Kidney (tissue), 14 donors: ENCODE results near the gene RNF11. TPM values are rescaled to one million over a fixed set of nuclear protein-coding genes. Genes with fewer than 3 reads are reported as not detected.

ENCODE experiments used
- DNase-seq, 5 donors: peaks; one replicate each; pipeline ENCODE4 v3.0.0-alpha.2; 2013 to 2020
- FAIRE-seq: peaks from 2 replicates; lab custom pipeline; 2012; peaks lifted over from hg19 to GRCh38; lab: Jason Lieb, UNC
- H3K27ac ChIP-seq, 2 donors: one replicate each; pipeline ENCODE4 v1.7.0; 2013; ENCODE audit warnings: low read depth in 2 of 2, low read length in 2 of 2, inconsistent platforms in 1 of 2
- H3K27me3 ChIP-seq: one replicate; pipeline ENCODE4 v1.7.1; 2013; ENCODE audit warnings: low read length, inconsistent platforms; ENCODE audit not compliant: control insufficient read depth, insufficient read depth
- H3K36me3 ChIP-seq, 3 donors: one replicate each; pipeline versions ENCODE4 v1.7.0 to v1.7.1; 2013; ENCODE audit warnings: low read length in 3 of 3, control low read depth in 1 of 3, inconsistent platforms in 1 of 3; ENCODE audit not compliant: insufficient read depth in 3 of 3, control insufficient read depth in 2 of 3
- H3K4me1 ChIP-seq, 3 donors: one replicate each; pipeline versions ENCODE4 v1.7.0 to v1.7.1; 2013; ENCODE audit warnings: low read length in 3 of 3, inconsistent platforms in 1 of 3, low read depth in 1 of 3; ENCODE audit not compliant: control insufficient read depth in 2 of 3, insufficient read depth in 2 of 3
- H3K4me3 ChIP-seq, 3 donors: one replicate each; pipeline versions ENCODE4 v1.7.0 to v1.8.1; 2013; ENCODE audit warnings: low read length in 3 of 3, control low read depth in 1 of 3, inconsistent platforms in 1 of 3
- H3K9ac ChIP-seq, 3 donors: one replicate each; pipeline versions ENCODE4 v1.7.0 to v1.7.1; 2013; ENCODE audit warnings: low read length in 3 of 3, control low read depth in 1 of 3, inconsistent platforms in 1 of 3
- H3K9me3 ChIP-seq, 3 donors: one replicate each; pipeline versions ENCODE4 v1.7.0 to v1.7.1; 2013; ENCODE audit warnings: low read length in 3 of 3, control low read depth in 1 of 3, inconsistent platforms in 1 of 3; ENCODE audit not compliant: control insufficient read depth in 2 of 3, insufficient read depth in 1 of 3
- intact Hi-C: fragments of 100-400 bp; cut with DNase I; formaldehyde crosslinking; loops from one replicate; pipeline ENCODE4 v1.11.1; 2022
- polyA plus RNA-seq: library from polyadenylated mRNA; stranded (reverse); fragments of 350-450 nt; fragmentation: Illumina TruSeq; extraction: RNeasy Lipid Tissue Mini Kit (QIAGEN cat#74804); gene quantifications from one replicate; pipeline ENCODE4 v1.2.3, GENCODE V29; 2014; ENCODE audit warnings: low read depth, low replicate concordance; ENCODE audit not compliant: insufficient read depth
- total RNA-seq: library from RNA; stranded (reverse); fragmentation: NEBNext Ultra II Directional; extraction: Animal tissue kit (Norgen Biotek cat#: 25700); gene quantifications from one replicate; pipeline ENCODE4 v1.2.1, GENCODE V29; 2021
- TF ChIP-seq, protein P1 (sequence below): IDR thresholded peaks from 3 replicates; pipeline ENCODE4 v1.5.1; 2012; ENCODE audit warnings: mild to moderate bottlenecking, moderate library complexity, borderline replicate concordance; ENCODE audit not compliant: insufficient read depth; ENCODE audit errors: extremely low read depth
- donor health status: control.
- donor health status: control.
- donor health status: control.
- donor health status: control.
- donor health status: control.
- donor health status: DM: yes; HTN: yes; CAD: no.
- donor health status: Normal renal cell carcinoma (clear cell type).

The RNF11 gene
- total and polyA plus RNA-seq, 2 donors from 2014 or later: 62.5 to 105 TPM

DNA sequence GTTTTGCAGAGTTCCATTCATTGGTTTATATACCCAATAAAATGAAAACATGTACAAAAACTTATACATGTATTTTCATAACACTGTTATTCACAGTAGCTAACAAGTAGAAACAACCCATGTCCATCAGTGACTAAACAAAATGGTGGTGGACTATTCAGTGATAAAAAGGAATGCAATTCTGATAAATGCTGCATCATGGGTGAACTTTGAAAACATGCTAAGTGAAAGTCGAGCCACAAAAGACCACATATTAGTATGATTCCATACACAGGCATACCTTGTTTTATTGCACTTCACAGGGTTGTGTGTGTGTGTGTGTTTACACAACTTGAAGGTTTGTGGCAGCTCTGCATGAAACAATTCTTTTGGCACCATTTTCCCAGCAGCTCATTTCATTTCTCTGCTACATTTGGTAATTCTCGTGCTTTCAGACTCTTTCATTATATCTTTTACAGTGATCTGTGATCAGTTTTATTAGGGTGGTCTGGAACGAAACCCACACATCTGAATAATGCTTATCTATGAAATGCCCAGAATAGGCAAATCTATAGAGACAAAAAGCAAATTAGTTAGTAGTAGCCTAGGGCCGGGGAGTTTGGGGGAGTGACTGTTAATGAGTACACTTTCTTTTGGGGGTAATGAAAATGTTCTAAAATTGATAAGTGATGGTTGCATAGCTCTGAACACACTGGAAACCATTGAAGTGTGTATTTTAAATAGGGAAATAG lies 27.2 kb downstream of the RNF11 start:
- FAIRE-seq (no peak), DNase-seq (no peak)
- H3K9me3 ChIP-seq: no peaks in the 10 kb centered on the region
- H3K9ac ChIP-seq: no peak overlapping the region
- H3K36me3 ChIP-seq: no peaks in the 10 kb centered on the region
- H3K4me1 ChIP-seq: peaks cover 0 to 19% (median 10%) of the 10 kb centered on the region in 3 donors
- TF ChIP-seq, protein P1, sequence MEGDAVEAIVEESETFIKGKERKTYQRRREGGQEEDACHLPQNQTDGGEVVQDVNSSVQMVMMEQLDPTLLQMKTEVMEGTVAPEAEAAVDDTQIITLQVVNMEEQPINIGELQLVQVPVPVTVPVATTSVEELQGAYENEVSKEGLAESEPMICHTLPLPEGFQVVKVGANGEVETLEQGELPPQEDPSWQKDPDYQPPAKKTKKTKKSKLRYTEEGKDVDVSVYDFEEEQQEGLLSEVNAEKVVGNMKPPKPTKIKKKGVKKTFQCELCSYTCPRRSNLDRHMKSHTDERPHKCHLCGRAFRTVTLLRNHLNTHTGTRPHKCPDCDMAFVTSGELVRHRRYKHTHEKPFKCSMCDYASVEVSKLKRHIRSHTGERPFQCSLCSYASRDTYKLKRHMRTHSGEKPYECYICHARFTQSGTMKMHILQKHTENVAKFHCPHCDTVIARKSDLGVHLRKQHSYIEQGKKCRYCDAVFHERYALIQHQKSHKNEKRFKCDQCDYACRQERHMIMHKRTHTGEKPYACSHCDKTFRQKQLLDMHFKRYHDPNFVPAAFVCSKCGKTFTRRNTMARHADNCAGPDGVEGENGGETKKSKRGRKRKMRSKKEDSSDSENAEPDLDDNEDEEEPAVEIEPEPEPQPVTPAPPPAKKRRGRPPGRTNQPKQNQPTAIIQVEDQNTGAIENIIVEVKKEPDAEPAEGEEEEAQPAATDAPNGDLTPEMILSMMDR: no peak
- H3K4me3 ChIP-seq: no peak overlapping the region
- no peaks in the 10 kb centered on the region for H3K27me3 ChIP-seq
- intact Hi-C loops: no loop called here
- H3K27ac ChIP-seq: no peak overlapping the region

DNA sequence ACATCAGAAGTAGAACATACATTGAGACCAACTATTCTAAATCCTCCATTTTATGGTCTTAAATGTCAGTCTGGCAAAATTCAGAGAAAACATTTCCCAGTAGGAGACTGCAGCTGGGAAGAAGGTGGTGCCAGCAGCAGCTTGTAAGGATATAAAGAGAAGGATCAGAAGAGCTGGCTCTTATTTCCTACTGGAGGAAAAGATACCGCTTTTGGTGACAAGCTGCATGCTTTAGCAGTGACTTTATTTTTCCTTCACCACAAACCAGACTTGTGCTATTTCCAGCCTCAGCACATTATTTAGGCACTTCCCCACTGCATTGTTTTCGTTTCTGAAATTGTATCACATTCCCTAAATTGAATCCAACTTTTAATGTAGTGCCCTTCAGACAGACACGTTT lies 28.4 kb downstream of the RNF11 start:
- H3K27ac ChIP-seq: no peak overlapping the region
- H3K9me3 ChIP-seq: no peaks in the 10 kb centered on the region
- peaks cover 0 to 8% (median 3%) of the 10 kb centered on the region in 3 donors for H3K4me1 ChIP-seq
- no peaks in the 10 kb centered on the region for H3K36me3 ChIP-seq
- intact Hi-C loops: no loop called here
- no peak overlapping the region for H3K4me3 ChIP-seq
- TF ChIP-seq, protein P1: no peak
- no peaks in the 10 kb centered on the region for H3K27me3 ChIP-seq
- DNase-seq (peak in 2 of 5 donors; percentile 5 to 12), FAIRE-seq (no peak)
- H3K9ac ChIP-seq: no peak overlapping the region

DNA sequence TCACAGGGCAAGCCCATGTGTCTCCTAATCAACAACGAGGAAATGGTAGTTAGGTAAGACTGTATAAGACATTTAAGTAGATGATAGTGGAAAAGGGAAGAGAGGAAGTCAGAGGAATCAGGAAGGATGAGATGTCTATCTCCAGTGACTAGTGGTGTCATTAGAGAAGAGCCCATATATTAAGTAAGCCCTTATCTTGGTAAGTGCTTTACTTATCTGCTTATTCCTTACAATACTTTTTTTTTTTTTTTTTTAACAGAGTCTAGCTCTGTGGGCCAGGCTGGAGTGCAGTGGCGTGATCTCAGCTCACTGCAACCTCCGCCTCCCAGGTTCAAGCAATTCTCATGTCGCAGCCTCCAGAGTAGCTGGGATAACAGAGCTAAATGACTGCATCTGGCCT lies 29.5 kb downstream of the RNF11 start:
- Histone ChIP-seq H3K9ac (no peak overlapping the region), H3K9me3 (no peaks in the 10 kb centered on the region), H3K4me3 (no peak overlapping the region), H3K36me3 (no peaks in the 10 kb centered on the region), H3K4me1 (peaks cover 0 to 3% (median 0%) of the 10 kb centered on the region in 3 donors), H3K27ac (no peak overlapping the region), H3K27me3 (no peaks in the 10 kb centered on the region)
- DNase-seq (no peak), FAIRE-seq (no peak)
- intact Hi-C loops: no loop called here
- TF ChIP-seq, protein P1: no peak

DNA sequence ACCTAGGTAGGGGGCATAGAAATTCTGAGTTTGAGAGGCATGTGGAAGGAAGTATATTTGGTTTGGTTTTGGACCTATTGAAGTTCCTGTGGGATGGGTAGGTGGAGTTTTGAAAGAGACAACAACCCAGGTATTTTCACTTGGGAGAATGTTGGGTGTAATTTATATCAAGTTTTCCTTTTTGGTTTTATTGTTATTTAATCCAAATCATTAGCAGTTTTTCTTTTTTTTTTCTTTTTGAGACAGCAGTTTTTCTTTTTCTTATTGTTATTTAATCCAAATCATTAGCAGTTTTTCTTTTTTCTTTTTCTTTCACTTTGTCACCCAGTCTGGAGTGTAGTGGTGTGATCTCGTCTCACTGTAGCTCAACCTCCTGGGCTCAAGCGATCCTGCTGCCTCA lies 30.1 kb downstream of the RNF11 start:
- H3K4me1 ChIP-seq: peaks cover 0 to 3% (median 0%) of the 10 kb centered on the region in 3 donors
- intact Hi-C loops: no loop called here
- H3K27ac ChIP-seq: no peak overlapping the region
- DNase-seq (no peak), FAIRE-seq (no peak)
- H3K9me3 ChIP-seq: no peaks in the 10 kb centered on the region
- TF ChIP-seq, protein P1: no peak
- H3K9ac ChIP-seq: no peak overlapping the region
- H3K4me3 ChIP-seq: no peak overlapping the region
- H3K36me3 ChIP-seq: no peaks in the 10 kb centered on the region
- H3K27me3 ChIP-seq: no peaks in the 10 kb centered on the region
